HG02588 (cell line): Measurements from ENCODE around the gene LZTS2.
"Not testable (repeated sequence)": the region's sequence is repeated elsewhere in the genome, so short reads cannot be mapped to it uniquely, and the experiment has no call there.

Source experiments
- ATAC-seq: cut with Tn5 transposase; IDR thresholded peaks from one replicate; pipeline ENCODE4 v1.9.1; 2021; ENCODE audit warnings: mild to moderate bottlenecking, moderate library complexity; ENCODE audit not compliant: unreplicated experiment

The LZTS2 gene, protein sequence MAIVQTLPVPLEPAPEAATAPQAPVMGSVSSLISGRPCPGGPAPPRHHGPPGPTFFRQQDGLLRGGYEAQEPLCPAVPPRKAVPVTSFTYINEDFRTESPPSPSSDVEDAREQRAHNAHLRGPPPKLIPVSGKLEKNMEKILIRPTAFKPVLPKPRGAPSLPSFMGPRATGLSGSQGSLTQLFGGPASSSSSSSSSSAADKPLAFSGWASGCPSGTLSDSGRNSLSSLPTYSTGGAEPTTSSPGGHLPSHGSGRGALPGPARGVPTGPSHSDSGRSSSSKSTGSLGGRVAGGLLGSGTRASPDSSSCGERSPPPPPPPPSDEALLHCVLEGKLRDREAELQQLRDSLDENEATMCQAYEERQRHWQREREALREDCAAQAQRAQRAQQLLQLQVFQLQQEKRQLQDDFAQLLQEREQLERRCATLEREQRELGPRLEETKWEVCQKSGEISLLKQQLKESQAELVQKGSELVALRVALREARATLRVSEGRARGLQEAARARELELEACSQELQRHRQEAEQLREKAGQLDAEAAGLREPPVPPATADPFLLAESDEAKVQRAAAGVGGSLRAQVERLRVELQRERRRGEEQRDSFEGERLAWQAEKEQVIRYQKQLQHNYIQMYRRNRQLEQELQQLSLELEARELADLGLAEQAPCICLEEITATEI

DNA sequence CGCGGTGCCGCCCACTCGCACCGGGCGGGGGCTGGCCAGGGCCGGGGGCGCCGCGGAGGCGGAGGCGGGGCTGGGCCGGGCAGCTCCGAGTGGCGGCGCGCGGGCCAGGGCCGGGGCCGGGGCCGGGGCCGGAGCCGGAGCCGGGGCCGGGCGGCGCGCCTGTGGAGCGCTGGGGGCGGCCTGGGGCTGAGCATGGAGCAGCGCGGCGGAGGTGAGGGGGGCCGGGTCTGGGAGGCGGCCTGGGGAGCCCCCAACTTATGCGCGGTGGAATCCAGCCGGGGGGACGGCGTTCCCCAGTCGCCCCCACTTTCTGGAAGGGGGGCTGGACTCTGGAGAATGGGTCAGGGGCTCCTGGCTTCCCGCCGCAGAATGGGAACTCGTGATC lies at the start of gene LZTS2:
Gene LZTS2, plus strand, starts transcription at position 67 of the 385 bp plus-strand sequence. CDS start 2,731 bp downstream, outside the sequence.
- ATAC-seq, result no peak

DNA sequence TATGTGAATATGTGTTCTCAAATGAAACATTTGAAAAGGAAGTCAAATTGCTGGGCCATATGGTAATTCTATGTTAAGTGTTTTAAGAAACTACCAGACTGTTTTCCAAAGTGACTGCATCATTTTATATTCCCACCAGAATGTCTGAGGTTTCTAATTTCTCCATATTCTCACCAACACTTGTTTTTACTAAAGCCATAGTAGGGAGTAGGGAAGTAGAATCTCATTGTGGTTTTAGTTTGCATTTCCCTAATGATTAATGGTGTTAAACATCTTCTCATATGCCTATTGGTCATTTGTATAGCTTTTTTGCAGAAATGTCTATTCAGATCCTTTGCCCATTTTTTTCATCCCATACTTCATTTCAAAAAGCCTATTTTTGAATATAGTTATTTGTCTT lies 39.4 kb upstream of the LZTS2 start:
- no peak for ATAC-seq

DNA sequence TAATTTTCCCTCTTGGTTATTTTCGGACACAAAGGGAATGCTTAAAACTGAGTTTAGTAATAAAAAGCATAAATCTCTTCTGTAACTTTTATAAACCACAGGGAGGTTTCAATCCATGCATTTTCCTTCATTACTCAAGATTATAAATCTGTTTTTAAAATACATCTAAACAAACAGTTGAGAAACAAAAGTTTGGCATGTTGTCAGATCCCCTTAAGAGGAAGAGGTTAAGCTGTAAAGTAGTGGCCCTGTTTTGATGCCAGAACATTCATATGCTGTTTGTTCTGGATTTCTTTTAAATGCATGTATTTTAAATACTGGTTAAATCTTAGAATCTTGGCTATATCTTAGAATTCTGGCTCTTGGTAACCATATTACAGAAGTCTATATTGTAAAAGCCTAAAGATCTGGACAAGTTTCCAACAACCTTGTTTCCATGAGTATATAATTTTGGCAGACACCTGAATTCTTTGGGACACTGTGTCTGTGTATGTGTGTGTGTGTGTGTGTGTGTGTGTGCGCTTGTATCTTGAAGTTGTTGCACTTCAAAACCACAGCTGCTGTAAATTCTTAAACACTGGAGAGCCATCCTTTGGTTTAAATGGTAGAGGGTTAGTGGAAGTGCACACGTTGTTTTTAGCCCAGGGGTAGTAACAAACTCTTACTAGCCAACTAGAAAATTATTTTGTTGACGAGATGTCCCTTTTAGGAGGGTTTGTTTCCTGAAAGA lies 37.1 kb upstream of the LZTS2 start:
- ATAC-seq, result no peak

DNA sequence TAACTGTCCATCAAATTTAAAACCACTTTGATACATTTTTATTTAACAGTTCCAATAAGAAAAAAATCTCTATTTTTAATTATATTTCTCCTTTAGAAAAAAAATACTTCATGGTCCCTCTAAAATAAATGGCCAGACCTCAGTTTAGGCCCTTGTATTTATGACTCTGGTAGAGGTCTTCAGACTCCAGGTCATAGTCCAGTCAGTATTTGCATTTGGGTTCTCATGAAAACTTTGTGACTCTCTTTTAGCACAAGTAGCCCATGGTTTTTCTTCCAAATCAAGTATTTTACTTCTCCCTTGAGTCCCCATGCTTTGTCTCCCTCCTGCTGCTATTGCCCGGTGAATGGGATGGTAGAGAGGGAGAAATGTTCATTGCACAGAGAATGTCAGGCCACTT lies 35.8 kb upstream of the LZTS2 start:
- ATAC-seq, result no peak

DNA sequence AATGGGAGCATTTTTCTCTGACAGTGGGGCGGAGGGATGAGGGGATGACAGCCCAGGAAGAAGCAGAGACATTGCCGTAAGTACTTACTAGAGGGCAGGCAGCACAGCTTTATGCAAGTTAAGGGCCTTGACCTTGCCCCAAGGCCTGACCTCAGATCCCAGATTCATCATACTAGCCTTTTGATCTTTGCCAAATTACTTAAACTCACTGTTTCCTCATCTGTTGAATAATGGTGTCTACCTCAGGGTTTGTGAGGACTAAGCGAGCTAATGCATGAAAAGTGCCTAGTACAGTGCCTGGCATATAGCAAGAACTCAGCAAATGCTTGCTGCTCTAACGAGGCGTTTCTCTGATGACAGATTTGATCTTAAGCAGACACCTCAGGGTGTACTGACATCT lies 33.8 kb upstream of the LZTS2 start:
- no peak for ATAC-seq

DNA sequence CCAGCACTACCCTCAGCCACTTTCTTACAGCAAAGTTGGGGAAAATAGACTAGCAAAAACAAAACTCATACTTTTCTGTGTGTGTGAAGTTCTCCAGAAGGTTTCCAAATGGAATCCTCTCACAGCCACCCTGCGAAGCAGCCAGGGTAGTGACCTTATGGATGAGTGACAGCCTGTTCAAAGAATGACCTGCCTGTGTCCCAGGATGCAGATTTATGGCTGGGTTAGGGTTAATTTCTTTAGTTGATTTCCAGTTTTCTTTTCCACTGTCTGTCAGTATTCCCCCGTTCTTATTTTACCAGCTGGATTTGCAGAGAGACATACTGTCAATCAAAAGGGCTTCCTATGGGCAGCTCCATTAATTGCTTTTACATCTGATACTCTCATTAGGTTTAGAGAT lies 32.7 kb upstream of the LZTS2 start:
- ATAC-seq, result no peak

DNA sequence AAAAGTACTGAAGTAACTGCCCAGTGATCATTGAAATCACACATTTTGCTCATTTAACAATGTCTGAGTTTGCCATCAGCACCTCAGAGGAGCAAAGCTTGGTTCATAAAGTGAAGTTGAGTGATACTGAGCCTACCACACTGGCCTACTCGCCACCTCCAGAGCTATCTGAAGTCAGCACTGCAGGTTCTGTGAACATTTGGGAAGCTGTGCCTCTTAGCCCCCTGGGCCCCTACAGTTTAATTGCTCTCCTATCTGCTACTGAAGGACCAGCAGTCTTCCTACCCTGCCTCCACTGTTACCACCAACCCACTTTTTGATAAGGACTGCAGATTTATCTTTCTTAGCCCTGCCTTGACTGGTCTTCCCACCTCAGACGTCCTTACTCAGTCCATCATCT lies 32.3 kb upstream of the LZTS2 start:
- no peak for ATAC-seq

DNA sequence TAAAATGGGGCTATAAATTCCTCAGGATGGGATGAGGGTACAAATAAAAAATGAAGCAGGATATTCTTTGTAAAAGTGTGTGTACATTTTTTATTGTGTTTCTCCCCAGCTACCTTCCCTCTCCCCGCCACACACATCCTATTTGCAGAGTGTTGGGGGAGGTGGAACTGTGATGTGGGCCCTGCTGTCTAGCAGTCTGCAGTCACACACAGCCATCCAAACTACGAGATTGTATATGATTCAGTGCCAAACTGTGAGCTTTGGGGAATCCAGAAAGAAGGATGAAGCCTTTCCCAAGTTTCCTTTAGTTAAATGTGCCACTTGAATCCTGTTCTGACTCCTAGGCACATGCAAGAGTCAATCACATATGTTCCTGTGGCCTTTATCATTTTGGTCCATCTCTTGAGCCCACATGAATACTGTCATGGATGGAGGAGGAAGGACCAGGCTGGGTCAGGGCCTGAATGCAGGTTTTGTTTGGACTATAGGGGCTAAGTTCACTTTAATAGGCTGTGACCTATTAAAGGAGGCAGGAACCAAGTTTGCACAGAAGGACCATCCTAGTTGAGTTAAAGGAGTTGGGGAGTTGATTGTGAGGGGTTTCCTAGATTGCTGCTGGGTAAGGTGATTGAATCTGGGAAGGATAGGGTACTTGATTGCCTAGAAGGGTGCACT lies 31.4 kb upstream of the LZTS2 start:
- no peak for ATAC-seq

DNA sequence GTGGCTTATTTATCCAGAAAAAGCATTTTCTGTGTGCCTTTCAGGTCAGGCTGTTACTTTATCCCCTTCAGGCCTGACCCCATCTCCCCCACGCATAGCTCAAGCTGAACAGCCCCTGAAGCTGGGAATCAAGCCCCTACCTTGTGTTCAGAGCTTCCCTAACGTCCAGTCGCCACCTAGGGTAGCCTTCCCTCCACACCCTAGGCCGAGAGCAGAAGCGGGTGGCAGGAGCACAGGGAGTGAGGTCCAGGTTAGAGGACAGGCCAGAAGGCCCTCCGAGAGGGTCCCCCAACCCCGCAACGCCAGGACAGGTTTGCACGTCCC lies 30.8 kb upstream of the LZTS2 start:
- ATAC-seq, result no peak

DNA sequence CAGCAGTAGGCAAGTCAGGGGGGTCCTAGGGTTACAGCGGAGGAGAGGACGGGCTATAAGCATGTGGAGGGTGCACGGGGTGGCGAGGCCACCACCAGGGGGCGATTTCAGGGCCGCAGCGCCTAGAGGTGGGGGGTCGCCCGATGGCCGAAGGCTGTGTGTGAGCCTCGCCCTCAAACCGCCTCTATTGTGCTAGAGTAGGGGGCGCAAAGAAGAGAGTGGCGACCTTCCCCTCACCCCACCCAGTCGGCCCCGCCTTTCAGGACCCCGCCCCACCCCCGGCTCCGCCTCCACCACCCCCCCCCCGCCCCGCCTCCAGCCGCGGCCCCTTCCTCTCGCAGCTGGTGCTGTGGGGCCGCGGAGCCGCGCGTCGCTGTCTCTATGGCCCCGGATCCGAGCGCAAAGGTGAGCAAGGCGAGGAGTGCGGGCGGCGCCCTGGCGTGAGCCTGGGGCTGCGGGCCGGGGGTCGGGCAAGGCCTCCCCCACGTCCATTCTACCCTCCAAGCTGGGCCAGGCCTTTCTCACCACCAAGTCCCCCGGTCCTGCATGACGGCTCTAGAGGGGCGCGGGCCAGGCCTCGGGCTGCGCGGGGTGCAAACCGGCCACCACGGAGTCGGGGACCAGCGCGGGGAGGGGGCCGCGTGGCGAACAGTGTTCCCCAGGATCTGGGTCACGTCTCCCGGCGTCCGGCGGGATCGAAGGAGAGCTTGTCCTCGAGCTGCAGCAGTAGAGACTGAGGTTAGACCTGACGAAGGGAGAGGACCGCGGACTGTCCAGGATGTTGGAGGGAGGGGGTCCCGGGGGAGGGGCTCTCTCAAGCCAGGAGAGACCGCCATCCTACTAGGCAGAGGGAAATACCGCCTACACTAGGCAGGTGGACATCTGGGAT lies 30.2 kb upstream of the LZTS2 start, which contains the start of gene SEMA4G:
Gene SEMA4G, plus strand, starts transcription at position 318 of the 889 bp plus-strand sequence. CDS start 3,409 bp downstream, outside the sequence.
- ATAC-seq, result no peak

DNA sequence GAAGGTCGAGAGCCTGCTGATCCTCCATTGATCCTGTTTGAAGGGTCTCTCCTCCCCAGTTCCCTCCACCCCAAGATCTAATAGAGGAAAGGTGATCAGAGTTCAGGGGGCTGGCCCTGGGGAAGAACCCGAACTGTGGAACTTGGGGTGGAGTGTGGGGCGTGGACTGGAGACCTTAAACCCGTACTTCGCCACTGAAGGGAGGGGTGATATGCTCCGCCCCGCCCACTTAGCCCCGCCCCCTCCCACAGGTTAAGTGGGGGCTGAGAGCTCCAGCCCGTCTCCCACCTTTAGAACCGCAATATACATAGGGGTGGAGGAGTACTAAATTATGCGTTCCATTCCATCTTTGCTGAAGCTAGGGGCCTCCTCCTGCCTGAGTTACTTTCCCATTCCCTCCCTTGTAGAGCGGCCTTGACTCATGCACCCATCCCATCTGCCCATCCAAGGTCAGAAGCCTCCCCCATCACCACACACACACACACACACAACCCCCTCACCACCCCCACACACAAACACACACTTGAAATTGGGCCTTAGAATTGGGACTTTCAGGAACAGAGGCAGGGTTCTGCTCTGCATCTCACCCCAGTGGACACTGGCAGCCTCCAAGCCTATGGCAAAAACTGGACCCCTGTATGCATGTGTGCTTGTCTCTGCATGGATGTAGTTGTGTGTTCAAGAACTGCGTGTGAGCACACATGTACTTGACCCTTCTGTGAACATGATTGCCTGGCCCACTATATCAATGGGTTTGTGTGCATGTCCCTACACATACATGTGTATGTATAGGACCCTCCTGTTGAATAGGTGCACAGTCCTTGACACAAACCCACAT lies 29.3 kb upstream of the LZTS2 start:
- ATAC-seq, result no peak

DNA sequence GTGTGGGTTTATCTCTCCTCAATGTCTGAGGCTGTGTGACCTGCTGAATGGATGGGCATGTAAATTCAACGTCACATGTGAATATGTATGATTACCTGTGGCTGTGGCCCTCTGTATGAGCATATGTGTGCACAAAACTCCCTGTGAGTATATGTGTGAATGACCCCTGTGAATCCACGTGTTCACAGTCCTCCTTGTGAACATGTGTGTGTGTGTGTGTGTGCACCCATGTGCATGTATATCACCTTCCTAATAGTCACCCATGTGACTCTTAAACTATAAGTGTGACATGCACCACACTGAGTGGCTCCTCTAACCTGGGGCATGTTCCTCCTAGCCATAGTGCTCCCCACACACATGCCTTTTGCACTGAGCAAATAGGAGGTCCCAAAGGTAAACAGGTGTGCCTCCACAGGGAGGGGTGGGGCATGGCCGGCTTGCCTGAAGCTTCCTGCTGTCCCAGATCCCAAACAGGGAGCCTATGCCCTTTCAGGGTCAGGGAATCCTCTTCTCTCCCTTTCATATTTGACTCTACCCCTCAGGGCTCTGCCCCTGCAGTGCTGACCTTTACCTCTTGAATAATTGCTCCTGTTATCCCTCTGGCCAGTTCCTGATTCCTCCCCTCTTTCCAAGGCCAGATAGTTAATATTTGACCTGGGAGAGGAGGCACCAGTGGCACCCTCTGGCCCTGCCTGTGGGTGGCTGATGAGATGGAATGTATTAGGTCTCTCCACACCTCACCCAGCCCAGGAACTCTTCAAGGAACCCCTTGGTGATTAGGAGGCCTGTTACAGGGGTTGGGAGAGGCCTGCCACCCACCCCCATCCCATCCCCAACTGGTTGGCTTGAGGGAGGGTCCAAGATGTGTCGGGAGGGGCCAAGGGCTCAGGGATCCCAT lies 28.4 kb upstream of the LZTS2 start:
- no peak for ATAC-seq

DNA sequence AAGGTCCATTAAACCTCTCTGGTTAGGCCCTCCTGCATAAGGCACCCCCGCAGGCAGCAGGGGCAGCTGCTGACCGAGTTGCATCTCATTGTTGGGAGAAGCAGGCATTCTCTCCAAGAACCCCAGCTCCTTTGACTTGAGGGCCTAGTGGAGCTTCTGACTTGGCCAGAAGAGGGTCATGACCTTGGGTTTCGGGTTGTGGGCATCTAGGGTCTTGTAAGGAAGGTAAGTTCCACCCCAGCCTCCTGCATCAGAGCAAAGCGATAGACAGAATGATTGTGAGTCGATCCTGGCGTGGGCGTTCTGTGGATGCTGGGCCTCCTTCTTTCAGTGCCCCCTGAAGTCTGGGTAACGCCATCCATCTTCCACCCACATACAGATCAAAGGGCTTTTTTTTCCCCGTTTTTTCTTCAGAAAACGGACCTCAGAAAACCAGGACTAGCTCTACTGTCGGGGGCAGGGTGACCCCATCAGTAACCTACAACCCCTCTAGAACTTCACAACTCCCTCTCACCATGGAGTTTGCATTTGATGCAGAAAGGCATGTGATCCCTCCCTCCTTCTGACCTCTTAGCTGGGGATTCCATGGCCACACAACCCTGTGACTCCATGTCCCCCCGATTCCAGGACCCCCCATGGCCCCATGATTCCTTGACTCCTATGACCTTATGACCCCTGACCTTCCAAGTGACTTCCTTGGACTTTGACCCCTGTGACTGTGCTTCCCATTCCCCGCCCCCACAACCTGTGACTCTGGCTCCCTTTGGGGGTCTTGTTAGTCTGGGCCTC lies 27.3 kb upstream of the LZTS2 start:
- ATAC-seq, result no peak

DNA sequence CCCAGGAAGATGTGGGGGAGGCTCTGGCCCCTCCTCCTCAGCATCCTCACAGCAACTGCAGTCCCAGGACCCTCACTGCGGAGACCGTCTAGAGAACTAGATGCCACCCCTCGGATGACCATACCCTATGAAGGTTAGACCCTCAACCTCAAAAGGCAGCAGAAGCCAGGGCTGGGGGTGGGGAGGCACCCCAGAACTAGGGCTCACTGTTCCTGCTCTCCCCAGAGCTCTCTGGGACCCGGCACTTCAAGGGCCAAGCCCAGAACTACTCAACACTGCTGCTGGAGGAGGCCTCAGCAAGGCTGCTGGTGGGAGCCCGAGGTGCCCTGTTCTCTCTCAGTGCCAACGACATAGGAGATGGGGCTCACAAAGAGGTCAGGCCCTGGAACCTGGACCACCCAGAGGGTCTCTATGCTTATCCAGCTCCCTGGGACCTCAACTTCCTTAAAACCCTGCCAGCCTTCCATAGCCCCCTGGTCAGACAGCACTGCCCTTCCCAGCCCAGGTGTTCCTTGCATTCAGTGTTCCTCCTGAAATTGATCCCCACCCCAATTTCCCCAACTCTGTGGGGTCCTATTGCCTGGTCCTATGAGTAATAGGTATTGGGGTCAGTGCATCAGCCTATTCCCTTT lies 26.6 kb upstream of the LZTS2 start:
- no peak for ATAC-seq

DNA sequence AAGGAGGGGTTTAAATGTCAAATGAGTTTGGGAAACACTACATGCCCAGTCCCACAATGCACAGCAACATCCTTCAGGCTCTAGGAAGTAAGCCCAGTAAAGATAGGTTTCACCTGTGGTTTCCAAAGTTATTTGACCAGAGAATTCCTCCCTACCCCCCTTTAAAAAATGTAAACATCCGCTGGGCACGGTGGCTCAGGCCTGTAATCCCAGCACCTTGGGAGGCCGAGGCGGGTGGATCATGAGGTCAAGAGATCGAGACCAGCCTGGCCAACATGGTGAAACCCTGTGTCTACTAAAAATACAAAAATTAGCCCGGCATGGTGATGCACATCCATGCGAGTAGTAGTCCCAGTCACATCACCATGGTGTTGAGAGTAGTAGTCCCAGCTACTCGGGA lies 24.2 kb upstream of the LZTS2 start:
- ATAC-seq, result not testable (repeated sequence)

DNA sequence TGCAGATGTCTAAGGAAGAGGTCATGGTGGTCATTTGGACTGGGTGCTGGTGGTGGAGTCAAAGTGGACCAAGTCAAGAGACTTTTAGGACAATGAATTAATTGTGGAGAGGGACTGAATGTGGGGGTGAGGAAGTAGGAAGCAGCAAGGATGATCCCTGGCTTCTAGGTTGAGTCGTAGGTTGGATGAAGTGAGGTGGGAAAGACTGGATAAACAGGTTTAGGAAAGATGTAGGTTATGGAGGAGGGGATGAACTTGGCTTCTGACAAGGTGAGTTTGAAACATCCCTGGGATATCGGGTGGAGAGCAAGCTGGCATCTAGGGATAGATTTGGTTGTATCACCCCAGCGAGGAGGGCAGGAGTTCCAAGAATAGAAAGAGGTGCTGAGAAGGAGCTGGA lies 22.7 kb upstream of the LZTS2 start:
- ATAC-seq, result no peak

DNA sequence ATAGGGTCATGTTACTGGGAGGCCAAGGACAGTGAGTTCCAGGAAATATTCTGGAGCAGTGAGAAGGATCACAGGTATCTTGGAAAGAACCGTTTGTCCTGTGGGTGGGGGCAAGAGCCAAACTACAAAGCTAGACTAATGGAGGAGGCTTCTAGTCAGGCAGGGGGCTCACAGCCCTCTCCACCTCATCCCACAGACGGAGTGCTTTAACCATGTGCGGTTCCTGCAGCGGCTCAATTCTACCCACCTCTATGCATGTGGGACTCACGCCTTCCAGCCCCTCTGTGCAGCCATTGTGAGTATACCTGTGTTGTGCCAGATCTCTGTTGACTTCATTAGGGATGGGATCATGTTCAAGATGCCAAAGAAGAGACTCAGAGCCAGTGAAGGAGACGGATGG lies 22.2 kb upstream of the LZTS2 start:
- no peak for ATAC-seq
